Kidney tubule cell (primary cell): Measurements from ENCODE around the gene FBXW2.

Source experiments
- DNase-seq: peaks from one replicate; pipeline ENCODE4 v3.0.0-alpha.2; 2018; ENCODE audit warnings: low spot score

The FBXW2 gene

GRCh38 chr9:120714846-120715388, 78.3 kb downstream of the FBXW2 start:
- DNase-seq: no peak

GRCh38 chr9:120714088-120714845, 78.9 kb downstream of the FBXW2 start, which contains the start of gene MEGF9:
TSS of gene MEGF9 (minus strand) at chr9:120714470. CDS start at chr9:120714358, 112 bp downstream.
- DNase-seq: peak; percentile 98

GRCh38 chr9:120713257-120714087, 79.7 kb downstream of the FBXW2 start:
- peak; percentile 22 for DNase-seq

- DNase-seq: peak; percentile 41
These were observed 80.6 kb downstream of the FBXW2 start for GRCh38 chr9:120712539-120713031.

- peak; percentile 39 for DNase-seq
These were observed 81.2 kb downstream of the FBXW2 start for GRCh38 chr9:120711841-120712538.

GRCh38 chr9:120711354-120711753, 81.9 kb downstream of the FBXW2 start:
- DNase-seq: no peak

GRCh38 chr9:120710110-120710981, 82.9 kb downstream of the FBXW2 start:
- peak; percentile 73 for DNase-seq

GRCh38 chr9:120708526-120709224, 84.5 kb downstream of the FBXW2 start:
- DNase-seq: no peak

GRCh38 chr9:120707170-120707569, 86.0 kb downstream of the FBXW2 start:
- no peak for DNase-seq
